K562 (cell line): ENCODE data around the gene SF3A2. TPM values are rescaled to one million over a fixed set of nuclear protein-coding genes. Genes with fewer than 3 reads are reported as not detected.

Experiments used
- ATAC-seq: fragments of 200-7000 bp; cut with Tn5 transposase; 3 replicates; pipeline ENCODE4 v1.9.1; 2020; ENCODE audit warnings: moderate library complexity
- BruUV-seq: library from RNA; stranded (reverse); fragments of 400-500 nt; replicated peaks from 2 replicates; lab custom pipeline; 2021; lab: Mats Ljungman, UMichigan
- CTCF ChIA-PET: fragments of 300-600 bp; formaldehyde crosslinking; extraction: SDS; loops from one replicate; lab custom pipeline; 2021; ENCODE audit warnings: low intra/inter-chr PET ratio; lab: Yijun Ruan, JAX
- POLR2A ChIA-PET: fragments of 300-600, 350-650 bp; sonication (Branson Sonifier 250); formaldehyde crosslinking; extraction: SDS; loops from one replicate; lab custom pipeline; 2021; ENCODE audit warnings: antibody characterized with exemption, inconsistent platforms; lab: Yijun Ruan, JAX
- DNase-seq, 4 experiments: peaks; one replicate each; pipeline versions ENCODE4 v3.0.0 to v3.0.0-alpha.2; 2011 to 2018; ENCODE audit warnings: low spot score in 3 of 4, mixed read lengths in 3 of 4; ENCODE audit errors: extremely low read depth in 1 of 4
- FAIRE-seq: peaks from 2 replicates; lab custom pipeline; 2011; peaks lifted over from hg19 to GRCh38; lab: Jason Lieb, UNC
- H2AFZ ChIP-seq: 2 replicates; pipeline ENCODE4 v1.6.0; 2011; ENCODE audit warnings: low read depth, low read length, control low read depth, inconsistent platforms
- H3K27ac ChIP-seq: fragments of 200-600 bp; 3 replicates; pipeline ENCODE4 v1.8.0; 2011; ENCODE audit warnings: low read depth, mild to moderate bottlenecking, control low read depth, inconsistent platforms, low read length, moderate library complexity, mixed read lengths; ENCODE audit errors: extremely low read depth
- H3K27me3 ChIP-seq, 2 experiments: fragments of 300-600 bp in 1 of 2; 2 replicates in 1 of 2; 3 replicates in 1 of 2; pipeline versions ENCODE4 v1.6.0 to v1.8.0; 2011; ENCODE audit warnings: inconsistent platforms in 2 of 2, low read length in 2 of 2, mild to moderate bottlenecking in 1 of 2, mixed read lengths in 1 of 2, moderate library complexity in 1 of 2; ENCODE audit not compliant: control insufficient read depth in 2 of 2, insufficient read depth in 2 of 2
- H3K36me3 ChIP-seq: fragments of 300-600 bp; 3 replicates; pipeline ENCODE4 v1.8.0; 2011; ENCODE audit warnings: mild to moderate bottlenecking, low read length, inconsistent platforms; ENCODE audit not compliant: control insufficient read depth, insufficient read depth
- H3K4me1 ChIP-seq, 2 experiments: fragments of 200-600 bp in 1 of 2; replicated peaks in 1 of 2; 2 replicates in 1 of 2; 3 replicates in 1 of 2; pipeline versions ENCODE4 v1.5.1 to v1.8.0; 2011; ENCODE audit warnings: inconsistent platforms in 2 of 2, low read length in 2 of 2, mild to moderate bottlenecking in 1 of 2, mixed read lengths in 1 of 2, moderate library complexity in 1 of 2; ENCODE audit not compliant: control insufficient read depth in 2 of 2, insufficient read depth in 2 of 2
- H3K4me2 ChIP-seq: 2 replicates; pipeline ENCODE4 v1.6.1; 2011; ENCODE audit warnings: low read length, control low read depth, inconsistent platforms, mixed read lengths; ENCODE audit not compliant: insufficient read depth
- H3K4me3 ChIP-seq: fragments of 200-600 bp; sonication (generic), shearing (Covaris generic); 2 replicates; pipeline ENCODE4 v1.5.1; 2016; ENCODE audit warnings: control low read depth, inconsistent platforms
- H3K79me2 ChIP-seq: fragments of 200-600 bp; 3 replicates; pipeline ENCODE4 v1.8.0; 2011; ENCODE audit warnings: low read length, inconsistent platforms; ENCODE audit not compliant: control insufficient read depth, insufficient read depth
- H3K9ac ChIP-seq, 2 experiments: 2 replicates each; pipeline versions ENCODE4 v1.6.0 to v1.6.1; 2011; ENCODE audit warnings: low read depth in 2 of 2, low read length in 2 of 2, control low read depth in 1 of 2, inconsistent platforms in 1 of 2, mild to moderate bottlenecking in 1 of 2, mixed read lengths in 1 of 2; ENCODE audit not compliant: insufficient read depth in 1 of 2
- H3K9me1 ChIP-seq: one replicate; pipeline ENCODE4 v1.6.0; 2011; ENCODE audit warnings: inconsistent platforms, mild to moderate bottlenecking, low read length, moderate library complexity; ENCODE audit not compliant: control insufficient read depth, insufficient read depth
- H3K9me3 ChIP-seq: replicated peaks from 2 replicates; pipeline ENCODE4 v1.5.1; 2011; ENCODE audit warnings: low read depth, low read length, inconsistent platforms; ENCODE audit not compliant: control insufficient read depth, insufficient read depth
- H4K20me1 ChIP-seq: replicated peaks from 2 replicates; pipeline ENCODE4 v1.6.1; 2011; ENCODE audit warnings: low read length, inconsistent platforms, mixed read lengths; ENCODE audit not compliant: control insufficient read depth, insufficient read depth
- CTCF ChIP-seq, 3 experiments: IDR thresholded peaks in 2 of 3; conservative IDR thresholded peaks in 1 of 3; 2 replicates each; pipeline ENCODE4 v1.5.1; 2011 to 2012; ENCODE audit warnings: low read length in 3 of 3, mild to moderate bottlenecking in 3 of 3, control low read depth in 2 of 3, improper control_type of control experiment in 1 of 3, inconsistent platforms in 1 of 3, low read depth in 1 of 3, mixed read lengths in 1 of 3, moderate library complexity in 1 of 3; ENCODE audit not compliant: insufficient read depth in 2 of 3
- FIP1L1 ChIP-seq: fragments of 200-400 bp; formaldehyde crosslinking; IDR thresholded peaks from 2 replicates; pipeline ENCODE4 v1.6.1; 2018; ENCODE audit warnings: mild to moderate bottlenecking, low read depth, low read length; ENCODE audit not compliant: poor library complexity, severe bottlenecking
- HMG20B ChIP-seq: fragments of 250-450 bp; sonication (Bioruptor Pico); IDR thresholded peaks from 2 replicates; pipeline ENCODE4 v1.5.0; 2021; ENCODE audit warnings: mild to moderate bottlenecking
- MBD2 ChIP-seq: sonication (generic); IDR thresholded peaks from 2 replicates; pipeline ENCODE4 v1.6.1; 2016; ENCODE audit warnings: low read depth, borderline replicate concordance
- NFE2L1 ChIP-seq: fragments of 450-650 bp; IDR thresholded peaks from 2 replicates; pipeline ENCODE4 v1.6.1; 2016; ENCODE audit warnings: missing genetic modification characterization, low read depth, mild to moderate bottlenecking, missing compliant biosample characterization, moderate library complexity, borderline replicate concordance
- POLR2G ChIP-seq: fragments of 200-400 bp; formaldehyde crosslinking; IDR thresholded peaks from 2 replicates; pipeline ENCODE4 v1.6.1; 2017; ENCODE audit warnings: low read depth, mild to moderate bottlenecking, antibody characterized with exemption, low read length, moderate library complexity
- SIN3B ChIP-seq: fragments of 450-650 bp; IDR thresholded peaks from 2 replicates; pipeline ENCODE4 v1.6.1; 2017; ENCODE audit warnings: low read depth, mild to moderate bottlenecking, moderate library complexity
- USF1 ChIP-seq: sonication (generic); formaldehyde crosslinking; IDR thresholded peaks from 2 replicates; pipeline ENCODE4 v1.9.0; 2022; ENCODE audit warnings: mild to moderate bottlenecking, missing genetic modification reagents
- ZBTB33 ChIP-seq: sonication (generic); formaldehyde crosslinking; IDR thresholded peaks from 2 replicates; pipeline ENCODE4 v1.8.1; 2023; ENCODE audit warnings: mild to moderate bottlenecking, missing genetic modification reagents
- WGBS: fragments of 100-300 bp; shearing (Covaris generic); methylation state at CpG from one replicate; pipeline ENCODE4 v1.1.6; 2016; ENCODE audit warnings: low coverage, mixed read lengths; ENCODE audit not compliant: insufficient coverage; ENCODE audit errors: missing lambda C conversion rate; 5-methylcytosine and 5-hydroxymethylcytosine counted together
- in situ Hi-C: fragments of 300-500 bp; cut with MboI; formaldehyde crosslinking; loops from 4 replicates; pipeline ENCODE4 v1.15.0; 2018; ENCODE audit warnings: inconsistent platforms, mixed read lengths
- intact Hi-C: fragments of 100-400 bp; cut with micrococcal nuclease; formaldehyde crosslinking; loops from 2 replicates; pipeline ENCODE4 v1.14.2; 2022
- polyA plus RNA-seq, 8 experiments: library from polyadenylated mRNA; depleted of rRNA in 4 of 8; stranded (reverse) in 5 of 8; unstranded in 3 of 8; fragments of >200 nt; fragmentation: Nextera tagmentation in 2 of 8; fragmentation: Illumina TruSeq in 1 of 8; extraction: Ambion mirVana in 2 of 8; extraction: Trizol in 1 of 8; gene quantifications; 2 replicates each; pipeline versions ENCODE4 v1.2.1 to v1.2.3, GENCODE V29; 2011 to 2014; ENCODE audit warnings: inconsistent platforms in 1 of 8, missing spikeins in 1 of 8
- total RNA-seq, 7 experiments: library from RNA; depleted of rRNA in 6 of 7; stranded (reverse); fragments of >200 nt in 6 of 7; fragmentation: Illumina TruSeq in 2 of 7; extraction: Trizol in 2 of 7; gene quantifications; 2 replicates each; pipeline versions ENCODE4 v1.2.1 to v1.2.3, GENCODE V29; 2011 to 2021; ENCODE audit warnings: low replicate concordance in 1 of 7

Gene SF3A2
- total and polyA plus RNA-seq, 9 of the 15 experiments (the other 6 are each of a cell fraction or from before 2014, with no cell fraction given), result 0.17 to 194 (median 22.8) TPM

- no peak for TF ChIP-seq USF1 (CRISPR knock-in tag)
- no peak for TF ChIP-seq SIN3B
Measured at GRCh38 chr19:2252797-2253105, 16.1 kb downstream of the SF3A2 start (continued).

- Histone ChIP-seq H3K4me1 (peaks cover 0 to 69% of the 10 kb centered on the region in 2 experiments; a peak in 2 of 5 replicates), H3K4me2 (no peak overlapping the region), H3K27ac (no peak overlapping the region), H3K9me1 (no peaks in the 10 kb centered on the region), H3K27me3 (no peaks in the 10 kb centered on the region), H2AFZ (no peak overlapping the region), H3K79me2 (no peaks in the 10 kb centered on the region), H3K36me3 (peaks cover 11% of the 10 kb centered on the region; the same call in 1 of the 3 replicates), H3K9me3 (no peaks in the 10 kb centered on the region), H3K9ac (peak overlapping the region in 1 of 2 experiments; percentile 45; a peak in 1 of 4 replicates), H4K20me1 (no peaks in the 10 kb centered on the region), H3K4me3 (no peak overlapping the region)
- BruUV-seq, result no TSS peak
- no peak for ATAC-seq
- ChIA-PET POLR2A (interaction anchor here (1.0 to 1.7 kb wide), 4 partner anchors 8 to 18 kb away, joined by 3 to 9 read pairs (median 6); no protein-coding TSS in a partner anchor), CTCF (no interaction called here)
- no peak for DNase-seq
- TF ChIP-seq POLR2G (peak; percentile 56), MBD2 (0 out of 2 replicates have a peak, but pooled peaks have one; percentile 10), CTCF (IDR thresholded peaks at IDR 0.05 in 2 of 3, conservative IDR thresholded peaks at IDR 0.05 in 1 of 3; ENCODE audit: insufficient read depth in 2 of 3, low read depth in 1 of 3, low read length in 3 of 3) (peak in 1 of 3 experiments; percentile 8; a peak in 1 of 6 replicates), HMG20B (CRISPR knock-in tag) (no peak), FIP1L1 (peak; percentile 32), ZBTB33 (peak; percentile 79), NFE2L1 (tag) (no peak)
- in situ Hi-C loops (no loop called here), intact Hi-C loops (no loop called here)
- 82% methylated on average over 42 of the region's 77 CpGs for WGBS
- FAIRE-seq, result no peak
Measured at GRCh38 chr19:2253106-2254063, 16.8 kb downstream of the SF3A2 start.
